Thyroid gland (tissue), 4 donors: ENCODE measurements around the gene KCNK4. TPM values are rescaled to one million over a fixed set of nuclear protein-coding genes. Genes with fewer than 3 reads are reported as not detected.
"Not testable (repeated sequence)": the region's sequence is repeated elsewhere in the genome, so short reads cannot be mapped to it uniquely, and the experiment has no call there.

Experiments used
- DNase-seq, 2 donors: peaks; one replicate each; pipeline ENCODE4 v3.0.0-alpha.2; 2019
- H3K27ac ChIP-seq, 3 donors: fragments of 200-600 bp; sonication (generic); 1 replicate in 2 of 3; 2 replicates in 1 of 3; pipeline ENCODE4 v1.5.1; 2016 to 2019; ENCODE audit warnings: mild to moderate bottlenecking in 1 of 3, moderate library complexity in 1 of 3
- H3K27me3 ChIP-seq: fragments of 200-600 bp; sonication (generic); one replicate; pipeline ENCODE4 v1.5.1; 2019
- H3K36me3 ChIP-seq, 2 donors: fragments of 200-600 bp; sonication (generic); one replicate each; pipeline ENCODE4 v1.5.1; 2016 to 2019
- H3K4me1 ChIP-seq, 2 donors: fragments of 200-600 bp; sonication (generic); one replicate each; pipeline ENCODE4 v1.5.1; 2017 to 2019
- H3K4me3 ChIP-seq, 3 donors: fragments of 200-600 bp; sonication (generic); replicated peaks in 1 of 3; 1 replicate in 2 of 3; 2 replicates in 1 of 3; pipeline ENCODE4 v1.5.1; 2016; ENCODE audit warnings: mild to moderate bottlenecking in 1 of 3
- H3K9me3 ChIP-seq: fragments of 200-600 bp; sonication (generic); one replicate; pipeline ENCODE4 v1.5.1; 2017
- CTCF ChIP-seq, 6 experiments: fragments of 200-600 bp in 3 of 6; fragments of 450-650 bp in 3 of 6; sonication (generic) in 3 of 6; IDR thresholded peaks; one replicate each; pipeline ENCODE4 v1.5.1; 2016 to 2019; ENCODE audit warnings: antibody characterized with exemption in 6 of 6, mild to moderate bottlenecking in 2 of 6, inconsistent platforms in 1 of 6, moderate library complexity in 1 of 6
- POLR2A ChIP-seq, 2 donors: fragments of 450-650 bp; IDR thresholded peaks; one replicate each; pipeline ENCODE4 v1.6.1; 2017; ENCODE audit warnings: antibody characterized with exemption in 2 of 2, mild to moderate bottlenecking in 2 of 2, moderate library complexity in 1 of 2
- WGBS, 2 donors: methylation state at CpG; one replicate each; pipeline ENCODE4 v1.1.5; 2017; 5-methylcytosine and 5-hydroxymethylcytosine counted together
- intact Hi-C: fragments of 100-400 bp; cut with DNase I; formaldehyde crosslinking; loops from one replicate; pipeline ENCODE4 v1.15.1; 2023
- total RNA-seq, 4 donors: library from RNA; depleted of rRNA; stranded (reverse); fragments of >200 nt; gene quantifications; one replicate each; pipeline ENCODE4 v1.2.3, GENCODE V29; 2016

KCNK4 gene
- total RNA-seq, 4 donors from 2014 or later: not detected

GRCh38 chr11:64244966-64245365 lies 46.1 kb upstream of the KCNK4 start:
- H3K9me3 ChIP-seq: no peaks in the 10 kb centered on the region
- peak overlapping the region in 1 of 3 donors; percentile 55 for H3K4me3 ChIP-seq
- no peaks in the 10 kb centered on the region for H3K36me3 ChIP-seq
- intact Hi-C loops: no loop called here
- peak overlapping the region in 2 of 3 donors; percentile 65 to 84 for H3K27ac ChIP-seq
- TF ChIP-seq CTCF (IDR thresholded peaks at IDR 0.05) (no peak), POLR2A (IDR thresholded peaks at IDR 0.05) (no peak)
- H3K27me3 ChIP-seq: no peaks in the 10 kb centered on the region
- DNase-seq: no peak
- WGBS, 2 donors: 62 to 64% methylated on average over 5 to 6 of the region's 6 CpGs
- peaks cover 33% of the 10 kb centered on the region in 2 donors for H3K4me1 ChIP-seq

- TF ChIP-seq CTCF (IDR thresholded peaks at IDR 0.05) (no peak), POLR2A (IDR thresholded peaks at IDR 0.05) (no peak)
- 28% methylated on average over 2 of the region's 6 CpGs; no CpG with 5 or more reads in 1 of the 2 donors for WGBS, 2 donors
- no peaks in the 10 kb centered on the region for H3K9me3 ChIP-seq
- no peaks in the 10 kb centered on the region for H3K36me3 ChIP-seq
- peak; percentile 61 to 65 for DNase-seq
- intact Hi-C loops: no loop called here
- H3K4me3 ChIP-seq: peak overlapping the region in 2 of 3 donors; percentile 55 to 66
- peaks cover 29 to 31% of the 10 kb centered on the region in 2 donors for H3K4me1 ChIP-seq
- H3K27me3 ChIP-seq: no peaks in the 10 kb centered on the region
- peak overlapping the region; percentile 53 to 84 (median 65) for H3K27ac ChIP-seq
These were observed 45.7 kb upstream of the KCNK4 start for GRCh38 chr11:64245401-64245796.

GRCh38 chr11:64245797-64246620 lies 45.1 kb upstream of the KCNK4 start:
- H3K27me3 ChIP-seq: no peaks in the 10 kb centered on the region
- peak overlapping the region; percentile 3 to 66 (median 55) for H3K4me3 ChIP-seq
- peak; percentile 74 to 81 for DNase-seq
- intact Hi-C loops: no loop called here
- H3K4me1 ChIP-seq: peaks cover 34 to 35% of the 10 kb centered on the region in 2 donors
- H3K9me3 ChIP-seq: no peaks in the 10 kb centered on the region
- 1 to 2% methylated on average over 19 to 28 of the region's 46 CpGs for WGBS, 2 donors
- H3K36me3 ChIP-seq: no peaks in the 10 kb centered on the region
- TF ChIP-seq CTCF (IDR thresholded peaks at IDR 0.05) (no peak), POLR2A (IDR thresholded peaks at IDR 0.05) (peak in 1 of 2 donors; percentile 14)
- peak overlapping the region; percentile 53 to 84 (median 65) for H3K27ac ChIP-seq

- WGBS, 2 donors: no CpG with 5 or more reads among the region's 43 CpGs
- intact Hi-C loops, H3K36me3 ChIP-seq, DNase-seq, H3K9me3 ChIP-seq, H3K27me3 ChIP-seq: not testable (repeated sequence)
- H3K4me1 ChIP-seq: peaks cover 35 to 36% of the 10 kb centered on the region in 2 donors
- peak overlapping the region in 1 of 3 donors; percentile 55 for H3K4me3 ChIP-seq
- peak overlapping the region in 1 of 3 donors; percentile 84 for H3K27ac ChIP-seq
These were observed 44.6 kb upstream of the KCNK4 start for GRCh38 chr11:64246621-64246870.

- DNase-seq: peak; percentile 91
- H3K4me3 ChIP-seq: peak within 1 kb of the TSS; percentile 11 to 75 (median 74)
- TF ChIP-seq POLR2A (IDR thresholded peaks at IDR 0.05) (peak in 1 of 2 donors; percentile 42), CTCF (IDR thresholded peaks at IDR 0.05) (peak in 3 of 6 experiments; percentile 4 to 30 (median 13))
- intact Hi-C loops: no loop called here
- H3K36me3 ChIP-seq: no peaks in the 10 kb centered on the region
- H3K9me3 ChIP-seq: no peaks in the 10 kb centered on the region
- peaks cover 35 to 39% of the 10 kb centered on the region in 2 donors for H3K4me1 ChIP-seq
- peak within 1 kb of the TSS; percentile 67 to 90 (median 86) for H3K27ac ChIP-seq
- 0 to 3% methylated on average over 6 to 24 of the region's 74 CpGs for WGBS, 2 donors
- no peaks in the 10 kb centered on the region for H3K27me3 ChIP-seq
These were observed 44.0 kb upstream of the KCNK4 start, which contains the start of gene PPP1R14B for GRCh38 chr11:64246871-64247728. Gene PPP1R14B (minus strand): TSS chr11:64246943. CDS start chr11:64246673, 270 bp downstream.
